ENCODE measurements around the gene MEI4.
"Not testable (repeated sequence)": the region's sequence is repeated elsewhere in the genome, so short reads cannot be mapped to it uniquely, and the experiment has no call there.

Gene MEI4

GRCh38 chr6:77686931-77687330 is 34.1 kb downstream of the MEI4 start:
- DNase-seq = no peak

- no peak for DNase-seq
These were observed 35.8 kb downstream of the MEI4 start for GRCh38 chr6:77688649-77689048.

GRCh38 chr6:77700095-77700494 is 47.3 kb downstream of the MEI4 start:
- DNase-seq = not testable (repeated sequence)

- DNase-seq = no peak
These were observed 54.8 kb downstream of the MEI4 start for GRCh38 chr6:77707603-77708002.

- no peak for DNase-seq
These were observed 62.7 kb downstream of the MEI4 start for GRCh38 chr6:77715588-77715987.

GRCh38 chr6:77716311-77716710 is 63.5 kb downstream of the MEI4 start:
- DNase-seq = no peak

- DNase-seq = not testable (repeated sequence)
These were observed 83.2 kb downstream of the MEI4 start for GRCh38 chr6:77736010-77736409.

- DNase-seq = no peak
These were observed 87.5 kb downstream of the MEI4 start for GRCh38 chr6:77740380-77740779.

- not testable (repeated sequence) for DNase-seq
These were observed 99.3 kb downstream of the MEI4 start for GRCh38 chr6:77752156-77752555.

- DNase-seq = no peak
These were observed 109.5 kb downstream of the MEI4 start for GRCh38 chr6:77762386-77762785.

GRCh38 chr6:77763124-77763523 is 110.3 kb downstream of the MEI4 start:
- no peak for DNase-seq

GRCh38 chr6:77764364-77764763 is 111.5 kb downstream of the MEI4 start:
- DNase-seq = no peak

GRCh38 chr6:77773157-77773822 is 120.5 kb downstream of the MEI4 start:
- no peak for DNase-seq

GRCh38 chr6:77774457-77774856 is 121.6 kb downstream of the MEI4 start:
- no peak for DNase-seq

- DNase-seq = no peak
These were observed 123.6 kb downstream of the MEI4 start for GRCh38 chr6:77776441-77776840.

- no peak for DNase-seq
These were observed 125.7 kb downstream of the MEI4 start for GRCh38 chr6:77778527-77778926.

- no peak for DNase-seq
These were observed 134.2 kb downstream of the MEI4 start for GRCh38 chr6:77786935-77787629.

GRCh38 chr6:77796824-77797809 is 144.3 kb downstream of the MEI4 start:
- no peak for DNase-seq

GRCh38 chr6:77812304-77812703 is 159.5 kb downstream of the MEI4 start:
- DNase-seq = no peak

- DNase-seq = no peak
These were observed 160.3 kb downstream of the MEI4 start for GRCh38 chr6:77813090-77813489.

GRCh38 chr6:77814119-77814518 is 161.3 kb downstream of the MEI4 start:
- DNase-seq = no peak

GRCh38 chr6:77815531-77815930 is 162.7 kb downstream of the MEI4 start:
- no peak for DNase-seq

- no peak for DNase-seq
These were observed 164.0 kb downstream of the MEI4 start for GRCh38 chr6:77816766-77817270.
